ENCODE data around the gene LINC01488. TPM values are rescaled to one million over a fixed set of nuclear protein-coding genes. Genes with fewer than 3 reads are reported as not detected.

The LINC01488 gene
- total and polyA plus RNA-seq, 9 of the 15 experiments (the other 6 are each of a cell fraction or from before 2014, with no cell fraction given): not detected

DNA sequence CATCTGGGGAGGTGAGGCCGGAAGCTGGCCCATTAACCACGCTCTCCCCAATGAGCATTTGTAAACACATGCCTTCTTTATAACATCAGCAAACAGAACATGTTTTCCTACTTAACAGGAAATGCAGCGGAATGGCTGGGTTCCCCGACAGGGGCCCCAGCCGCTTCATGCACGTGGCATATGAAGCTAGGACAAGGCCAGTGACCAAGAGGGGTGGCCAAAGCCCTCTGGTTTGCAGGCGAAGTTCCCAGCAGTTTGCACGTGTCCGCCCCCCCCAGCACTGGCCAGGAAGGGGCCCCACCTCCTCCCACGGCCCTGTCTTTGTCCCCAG, 38.7 kb upstream of the LINC01488 start (continued):
- TF ChIP-seq, protein P1, sequence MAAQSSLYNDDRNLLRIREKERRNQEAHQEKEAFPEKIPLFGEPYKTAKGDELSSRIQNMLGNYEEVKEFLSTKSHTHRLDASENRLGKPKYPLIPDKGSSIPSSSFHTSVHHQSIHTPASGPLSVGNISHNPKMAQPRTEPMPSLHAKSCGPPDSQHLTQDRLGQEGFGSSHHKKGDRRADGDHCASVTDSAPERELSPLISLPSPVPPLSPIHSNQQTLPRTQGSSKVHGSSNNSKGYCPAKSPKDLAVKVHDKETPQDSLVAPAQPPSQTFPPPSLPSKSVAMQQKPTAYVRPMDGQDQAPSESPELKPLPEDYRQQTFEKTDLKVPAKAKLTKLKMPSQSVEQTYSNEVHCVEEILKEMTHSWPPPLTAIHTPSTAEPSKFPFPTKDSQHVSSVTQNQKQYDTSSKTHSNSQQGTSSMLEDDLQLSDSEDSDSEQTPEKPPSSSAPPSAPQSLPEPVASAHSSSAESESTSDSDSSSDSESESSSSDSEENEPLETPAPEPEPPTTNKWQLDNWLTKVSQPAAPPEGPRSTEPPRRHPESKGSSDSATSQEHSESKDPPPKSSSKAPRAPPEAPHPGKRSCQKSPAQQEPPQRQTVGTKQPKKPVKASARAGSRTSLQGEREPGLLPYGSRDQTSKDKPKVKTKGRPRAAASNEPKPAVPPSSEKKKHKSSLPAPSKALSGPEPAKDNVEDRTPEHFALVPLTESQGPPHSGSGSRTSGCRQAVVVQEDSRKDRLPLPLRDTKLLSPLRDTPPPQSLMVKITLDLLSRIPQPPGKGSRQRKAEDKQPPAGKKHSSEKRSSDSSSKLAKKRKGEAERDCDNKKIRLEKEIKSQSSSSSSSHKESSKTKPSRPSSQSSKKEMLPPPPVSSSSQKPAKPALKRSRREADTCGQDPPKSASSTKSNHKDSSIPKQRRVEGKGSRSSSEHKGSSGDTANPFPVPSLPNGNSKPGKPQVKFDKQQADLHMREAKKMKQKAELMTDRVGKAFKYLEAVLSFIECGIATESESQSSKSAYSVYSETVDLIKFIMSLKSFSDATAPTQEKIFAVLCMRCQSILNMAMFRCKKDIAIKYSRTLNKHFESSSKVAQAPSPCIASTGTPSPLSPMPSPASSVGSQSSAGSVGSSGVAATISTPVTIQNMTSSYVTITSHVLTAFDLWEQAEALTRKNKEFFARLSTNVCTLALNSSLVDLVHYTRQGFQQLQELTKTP (IDR thresholded peaks at IDR 0.05; ENCODE audit: low read depth in 1 of 2, partially characterized antibody in 2 of 2): no peak
- TF ChIP-seq ETV6 (IDR thresholded peaks at IDR 0.05; ENCODE audit: borderline replicate concordance in 1 of 2, low read depth in 2 of 2, low read length in 1 of 2) (no peak), ETV6 (CRISPR knock-in tag; IDR thresholded peaks at IDR 0.05; ENCODE audit: borderline replicate concordance) (no peak; the same call in 1 of the 2 replicates), FIP1L1 (IDR thresholded peaks at IDR 0.05; ENCODE audit: low read depth, low read length, poor library complexity, severe bottlenecking) (no peak), POLR3A (IDR thresholded peaks at IDR 0.05; ENCODE audit: borderline replicate concordance, extremely low read depth, insufficient read depth, insufficient read length) (no peak), DMBX1 (CRISPR knock-in tag; IDR thresholded peaks at IDR 0.05; ENCODE audit: borderline replicate concordance) (peak; percentile 60; the same call in 1 of the 2 replicates), PRPF4 (IDR thresholded peaks at IDR 0.05; ENCODE audit: insufficient read depth, low read depth, low read length, poor library complexity, severe bottlenecking) (no peak), TEAD1 (CRISPR knock-in tag; IDR thresholded peaks at IDR 0.05) (0 out of 4 replicates have a peak, but pooled peaks of 1 of the 2 experiments have one; percentile 23), SRSF7 (optimal IDR thresholded peaks at IDR 0.05; ENCODE audit: low read depth, low read length) (no peak), ZC3H8 (IDR thresholded peaks at IDR 0.05) (no peak), BHLHE40 (IDR thresholded peaks at IDR 0.05; ENCODE audit: low read length) (peak; percentile 72), CREM (IDR thresholded peaks at IDR 0.05; ENCODE audit: low read depth) (0 out of 2 replicates have a peak, but pooled peaks have one; percentile 3), ZNF311 (CRISPR knock-in tag; IDR thresholded peaks at IDR 0.05) (peak; percentile 75), LCOR (CRISPR knock-in tag; IDR thresholded peaks at IDR 0.05) (0 out of 2 replicates have a peak, but pooled peaks have one; percentile 6), CAMTA2 (CRISPR knock-in tag; conservative IDR thresholded peaks at IDR 0.05) (no peak)
- TF ChIP-seq, protein P2, sequence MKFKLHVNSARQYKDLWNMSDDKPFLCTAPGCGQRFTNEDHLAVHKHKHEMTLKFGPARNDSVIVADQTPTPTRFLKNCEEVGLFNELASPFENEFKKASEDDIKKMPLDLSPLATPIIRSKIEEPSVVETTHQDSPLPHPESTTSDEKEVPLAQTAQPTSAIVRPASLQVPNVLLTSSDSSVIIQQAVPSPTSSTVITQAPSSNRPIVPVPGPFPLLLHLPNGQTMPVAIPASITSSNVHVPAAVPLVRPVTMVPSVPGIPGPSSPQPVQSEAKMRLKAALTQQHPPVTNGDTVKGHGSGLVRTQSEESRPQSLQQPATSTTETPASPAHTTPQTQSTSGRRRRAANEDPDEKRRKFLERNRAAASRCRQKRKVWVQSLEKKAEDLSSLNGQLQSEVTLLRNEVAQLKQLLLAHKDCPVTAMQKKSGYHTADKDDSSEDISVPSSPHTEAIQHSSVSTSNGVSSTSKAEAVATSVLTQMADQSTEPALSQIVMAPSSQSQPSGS (CRISPR knock-in tag; IDR thresholded peaks at IDR 0.05): no peak
- TF ChIP-seq, protein P3, sequence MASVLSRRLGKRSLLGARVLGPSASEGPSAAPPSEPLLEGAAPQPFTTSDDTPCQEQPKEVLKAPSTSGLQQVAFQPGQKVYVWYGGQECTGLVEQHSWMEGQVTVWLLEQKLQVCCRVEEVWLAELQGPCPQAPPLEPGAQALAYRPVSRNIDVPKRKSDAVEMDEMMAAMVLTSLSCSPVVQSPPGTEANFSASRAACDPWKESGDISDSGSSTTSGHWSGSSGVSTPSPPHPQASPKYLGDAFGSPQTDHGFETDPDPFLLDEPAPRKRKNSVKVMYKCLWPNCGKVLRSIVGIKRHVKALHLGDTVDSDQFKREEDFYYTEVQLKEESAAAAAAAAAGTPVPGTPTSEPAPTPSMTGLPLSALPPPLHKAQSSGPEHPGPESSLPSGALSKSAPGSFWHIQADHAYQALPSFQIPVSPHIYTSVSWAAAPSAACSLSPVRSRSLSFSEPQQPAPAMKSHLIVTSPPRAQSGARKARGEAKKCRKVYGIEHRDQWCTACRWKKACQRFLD (CRISPR knock-in tag; IDR thresholded peaks at IDR 0.05): peak; percentile 88; the same call in 1 of the 2 replicates

All from K562 (cell line).